Testis (tissue), 2 donors: ENCODE measurements around the gene SP3.

Source experiments
- CTCF ChIP-seq, 3 experiments: fragments of 450-650 bp in 2 of 3; fragments of 200-600 bp in 1 of 3; sonication (generic) in 1 of 3; IDR thresholded peaks; one replicate each; pipeline ENCODE4 v1.5.1; 2016 to 2019; ENCODE audit warnings: antibody characterized with exemption in 3 of 3, mild to moderate bottlenecking in 2 of 3, moderate library complexity in 1 of 3
- POLR2A ChIP-seq: fragments of 450-650 bp; IDR thresholded peaks from one replicate; pipeline ENCODE4 v1.6.1; 2017; ENCODE audit warnings: antibody characterized with exemption, mild to moderate bottlenecking, moderate library complexity

- TF ChIP-seq CTCF (IDR thresholded peaks at IDR 0.05) = no peak
- no peak for TF ChIP-seq POLR2A
These were observed 5.8 kb downstream of the SP3 start for GRCh38 chr2:173959358-173959884.
